ENCODE measurements around the gene FGF6. TPM values are rescaled to one million over a fixed set of nuclear protein-coding genes. Genes with fewer than 3 reads are reported as not detected.

FGF6 gene
- total and polyA plus RNA-seq, 2 of the 13 experiments (the other 11 are each of a cell fraction or from before 2014, with no cell fraction given) = not detected

GRCh38 chr12:4486049-4486699 is 40.6 kb upstream of the FGF6 start (continued):
- peak; percentile 25; the same call in 1 of the 2 replicates for TF ChIP-seq HNF1A (IDR thresholded peaks at IDR 0.05; ENCODE audit: low read depth)
- peak; percentile 33; the same call in 1 of the 2 replicates for TF ChIP-seq HNF1A (CRISPR knock-in tag; IDR thresholded peaks at IDR 0.05; ENCODE audit: borderline replicate concordance)
- TF ChIP-seq TCF7L2 (IDR thresholded peaks at IDR 0.05; ENCODE audit: low read depth, low read length) = peak; percentile 93
- peak; percentile 83; the same call in 1 of the 2 replicates for TF ChIP-seq GFI1 (CRISPR knock-in tag; IDR thresholded peaks at IDR 0.05; ENCODE audit: borderline replicate concordance)
- peak; percentile 71; the same call in 1 of the 2 replicates for TF ChIP-seq MEF2D (CRISPR knock-in tag; IDR thresholded peaks at IDR 0.05)
- TF ChIP-seq NR2F1 (CRISPR knock-in tag; IDR thresholded peaks at IDR 0.05) = peak in 1 of 2 experiments; percentile 68; a peak in 2 of 4 replicates
- TF ChIP-seq SALL2 (CRISPR knock-in tag; IDR thresholded peaks at IDR 0.05) = no peak
- TF ChIP-seq MED1 (CRISPR knock-in tag; IDR thresholded peaks at IDR 0.05) = peak; percentile 13; the same call in 1 of the 2 replicates
- TF ChIP-seq HHEX (CRISPR knock-in tag; IDR thresholded peaks at IDR 0.05) = peak; percentile 94
- peak; percentile 87 for TF ChIP-seq FOXJ3 (CRISPR knock-in tag; IDR thresholded peaks at IDR 0.05; ENCODE audit: borderline replicate concordance)
- TF ChIP-seq SAFB2 (CRISPR knock-in tag; IDR thresholded peaks at IDR 0.05; ENCODE audit: borderline replicate concordance, low read depth) = no peak
- TF ChIP-seq PHF21A (CRISPR knock-in tag; IDR thresholded peaks at IDR 0.05) = 0 out of 2 replicates have a peak, but pooled peaks have one; percentile 22
- no peak for TF ChIP-seq ZNF17 (CRISPR knock-in tag; IDR thresholded peaks at IDR 0.05)
- 0 out of 2 replicates have a peak, but pooled peaks have one; percentile 63 for TF ChIP-seq NFKBIZ (CRISPR knock-in tag; IDR thresholded peaks at IDR 0.05)
- peak; percentile 85 for TF ChIP-seq ZNF609 (CRISPR knock-in tag; IDR thresholded peaks at IDR 0.05; ENCODE audit: borderline replicate concordance)
- TF ChIP-seq CCDC6 (CRISPR knock-in tag; IDR thresholded peaks at IDR 0.05) = no peak
- no peak for TF ChIP-seq ZSCAN12 (CRISPR knock-in tag; IDR thresholded peaks at IDR 0.05)
- TF ChIP-seq NR2F2 (IDR thresholded peaks at IDR 0.05; ENCODE audit: borderline replicate concordance, low read depth) = peak; percentile 75; the same call in 1 of the 2 replicates
